Stimulated activated CD8-positive, alpha-beta memory T cell treated with anti-CD3 and anti-CD28 coated beads, Interleukin-15, amount 100 ng/mL, for 48 hours (primary cell): ENCODE results near the gene USP4.
"Not testable (repeated sequence)": the region's sequence is repeated elsewhere in the genome, so short reads cannot be mapped to it uniquely, and the experiment has no call there.

ENCODE experiments used
- DNase-seq, 2 donors: peaks; one replicate each; pipeline ENCODE4 v3.0.0-alpha.2; 2020; ENCODE audit warnings: low read depth in 2 of 2

The USP4 gene

DNA sequence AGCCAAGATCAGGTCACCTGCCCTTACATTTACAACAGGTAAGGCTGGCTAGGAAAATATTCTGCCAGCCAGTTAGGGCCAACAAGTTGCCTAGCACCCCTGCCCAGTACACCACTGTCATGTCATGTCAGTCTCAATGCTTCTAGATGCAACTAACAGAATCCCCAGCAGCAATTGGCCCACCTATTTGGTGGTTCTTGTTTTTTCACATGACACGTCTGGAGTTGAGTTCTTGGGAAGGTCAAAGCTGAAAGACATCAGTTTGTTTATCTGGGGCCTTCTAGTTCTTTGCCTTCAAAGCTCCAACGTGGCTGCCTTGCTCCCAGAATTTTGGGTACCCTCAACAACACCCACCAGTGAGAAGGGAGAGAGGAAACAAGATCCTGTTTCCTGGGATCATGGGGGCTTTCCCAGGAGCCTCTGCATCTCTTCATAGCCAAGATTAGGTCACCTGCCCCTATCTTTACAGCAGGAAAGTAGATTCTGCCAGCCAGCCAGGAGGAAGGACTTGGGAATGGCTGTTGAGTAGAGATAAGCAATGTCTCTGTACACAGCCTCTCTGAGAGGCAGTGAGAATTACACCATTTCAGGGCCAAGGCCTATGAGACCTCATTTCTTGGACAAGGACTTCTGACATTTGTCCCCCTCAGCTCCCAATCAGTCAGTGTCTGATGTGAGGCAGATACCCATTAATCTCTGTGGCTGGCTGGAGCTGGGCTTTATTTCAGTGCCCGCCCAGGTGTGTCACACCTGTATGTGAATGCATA, 9.7 kb upstream of the USP4 start:
- DNase-seq = no peak

DNA sequence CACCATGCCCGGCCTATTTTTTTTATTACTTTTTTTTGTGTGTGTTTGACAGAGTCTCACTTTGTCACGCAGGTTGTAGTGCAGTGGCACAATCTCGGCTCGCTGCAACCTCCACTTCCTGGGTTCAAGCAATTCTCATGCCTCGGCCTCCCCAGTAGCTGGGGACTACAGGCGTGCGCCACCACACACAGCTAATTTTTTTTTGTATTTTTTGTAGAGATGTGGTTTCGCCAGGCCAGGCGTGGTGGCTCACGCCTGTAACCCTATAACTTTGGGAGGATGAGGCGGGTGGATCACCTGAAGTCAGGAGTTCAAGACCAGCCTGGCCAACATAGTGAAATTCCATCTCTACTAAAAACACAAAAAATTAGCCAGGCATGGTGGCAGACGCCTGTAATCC, 8.5 kb upstream of the USP4 start:
- not testable (repeated sequence) for DNase-seq

DNA sequence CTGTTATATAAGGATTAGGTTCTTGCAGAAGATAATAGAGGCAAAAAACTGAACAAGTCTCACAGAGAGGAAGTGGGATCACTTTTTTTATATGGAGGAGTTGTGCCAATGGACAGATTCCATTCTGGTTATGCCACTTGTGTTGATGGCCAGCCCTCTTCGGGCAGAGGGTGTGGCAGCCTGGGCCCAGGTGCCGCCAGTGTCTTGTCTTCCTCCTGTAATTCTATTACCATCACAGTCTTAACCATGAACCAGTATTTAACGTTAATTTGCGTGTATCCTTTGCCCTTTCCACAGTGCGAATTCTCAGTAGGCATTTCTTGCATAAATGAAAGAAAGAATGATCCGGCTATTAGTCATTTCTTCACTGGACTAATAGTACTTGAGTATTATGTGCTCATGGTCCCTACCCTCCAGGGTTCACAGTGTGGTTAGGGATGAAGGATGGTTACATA, 7.0 kb upstream of the USP4 start:
- DNase-seq = no peak

DNA sequence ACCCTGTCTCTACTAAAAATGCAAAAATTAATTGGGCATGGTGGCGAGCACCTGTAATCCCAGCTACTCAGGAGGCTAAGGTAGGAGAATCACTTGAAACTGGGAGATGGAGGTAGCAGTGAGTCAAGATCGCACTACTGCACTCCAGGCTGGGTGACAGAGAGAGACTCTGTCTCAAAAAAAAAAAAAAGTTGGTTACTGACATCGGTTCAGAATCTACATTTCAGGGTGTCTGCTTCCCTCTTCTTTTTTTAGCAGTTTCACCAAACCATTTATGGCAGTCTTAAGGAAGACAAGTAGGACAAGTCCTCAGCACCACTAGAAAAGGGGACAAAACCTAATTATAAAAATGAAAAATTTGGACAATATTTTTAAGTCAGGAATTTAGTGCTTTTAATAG, 3.3 kb upstream of the USP4 start:
- DNase-seq = no peak

DNA sequence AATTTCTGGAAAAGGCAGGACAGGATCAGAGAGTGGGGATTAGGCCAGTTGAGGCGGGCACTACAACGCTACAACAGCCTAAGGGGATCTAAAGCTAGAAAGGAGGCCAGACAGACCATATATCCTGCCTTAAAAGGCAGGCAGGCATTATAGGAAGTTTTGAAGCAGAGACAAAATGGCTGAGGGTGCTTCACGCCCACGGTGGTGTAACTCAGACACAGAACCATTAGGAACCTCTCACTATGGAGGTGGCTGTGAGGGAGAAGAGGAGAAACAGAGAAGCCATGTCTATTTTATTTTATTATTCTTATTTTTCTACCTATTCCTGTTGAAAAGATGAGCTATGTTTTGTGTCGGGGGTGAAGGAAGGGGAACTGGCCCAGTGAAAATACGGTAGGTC, 2.1 kb upstream of the USP4 start:
- no peak for DNase-seq

DNA sequence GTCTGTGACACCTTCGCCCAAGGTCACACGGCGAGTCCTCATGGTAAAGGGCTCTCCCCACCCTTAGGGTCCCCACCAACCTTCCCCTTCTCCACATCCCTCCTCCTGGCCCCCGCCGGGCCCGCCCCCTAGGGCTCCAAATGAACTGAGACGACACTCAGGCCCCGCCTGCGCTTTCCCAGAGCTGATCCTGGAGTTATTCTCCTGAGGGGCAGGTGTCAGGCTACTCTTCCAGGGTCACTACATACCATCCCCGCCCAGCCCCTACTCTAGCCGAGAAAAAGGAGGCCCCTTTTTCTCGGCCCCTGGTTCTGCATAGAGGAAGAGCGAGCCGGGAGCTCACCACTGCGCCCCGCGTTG, 292 bp downstream of the USP4 start:
- DNase-seq = no peak

DNA sequence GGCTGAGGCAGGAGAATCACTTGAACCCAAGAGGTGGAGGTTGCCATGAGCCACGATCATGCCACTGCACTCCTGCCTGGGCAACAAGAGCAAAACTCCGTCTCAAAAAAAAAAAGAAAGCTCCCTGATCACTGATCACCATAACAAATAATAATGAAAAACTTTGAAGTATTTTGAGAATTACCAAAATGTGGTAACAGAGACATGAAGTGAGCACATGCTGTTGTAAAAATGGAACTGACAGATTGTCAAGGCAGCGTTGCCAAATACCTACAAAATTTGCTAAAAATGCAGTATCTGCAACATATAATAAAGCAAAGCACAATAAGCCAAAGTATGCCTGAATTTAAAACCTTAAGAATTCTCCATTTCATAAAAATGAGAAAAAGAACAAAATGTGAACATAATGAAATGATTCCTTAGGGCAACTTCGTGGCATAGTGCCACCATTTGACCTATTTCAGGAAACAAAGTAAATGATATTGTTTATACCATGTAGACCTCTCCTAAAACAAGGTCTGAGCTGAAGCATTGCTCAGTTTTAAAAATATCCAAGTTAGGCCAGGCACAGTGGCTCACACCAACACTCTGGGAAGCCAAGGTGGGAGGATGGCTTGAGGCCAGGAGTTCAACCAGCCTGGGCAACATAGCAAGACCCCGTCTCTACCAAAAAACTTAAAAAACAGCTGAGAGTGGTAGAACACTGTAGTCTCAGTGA, 5.8 kb downstream of the USP4 start:
- no peak for DNase-seq

DNA sequence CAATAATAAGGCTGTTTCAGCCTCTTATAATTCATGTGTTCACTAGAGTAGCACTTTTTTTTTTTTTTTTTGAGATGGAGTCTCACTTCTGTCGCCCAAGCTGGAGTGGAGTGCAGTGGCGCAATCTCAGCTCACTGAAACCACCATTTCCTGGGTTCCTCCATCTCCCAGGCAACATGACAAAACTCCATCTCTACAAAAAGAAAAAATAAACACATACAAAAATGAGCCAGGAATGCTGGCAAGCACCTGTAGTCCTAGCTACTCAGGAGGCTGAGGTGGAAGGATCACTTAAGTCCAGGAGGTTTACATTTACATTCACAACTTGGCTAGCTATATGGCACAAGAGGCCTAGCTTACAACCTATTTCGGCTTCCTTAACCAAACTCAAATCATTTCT, 6.8 kb downstream of the USP4 start:
- no peak for DNase-seq

DNA sequence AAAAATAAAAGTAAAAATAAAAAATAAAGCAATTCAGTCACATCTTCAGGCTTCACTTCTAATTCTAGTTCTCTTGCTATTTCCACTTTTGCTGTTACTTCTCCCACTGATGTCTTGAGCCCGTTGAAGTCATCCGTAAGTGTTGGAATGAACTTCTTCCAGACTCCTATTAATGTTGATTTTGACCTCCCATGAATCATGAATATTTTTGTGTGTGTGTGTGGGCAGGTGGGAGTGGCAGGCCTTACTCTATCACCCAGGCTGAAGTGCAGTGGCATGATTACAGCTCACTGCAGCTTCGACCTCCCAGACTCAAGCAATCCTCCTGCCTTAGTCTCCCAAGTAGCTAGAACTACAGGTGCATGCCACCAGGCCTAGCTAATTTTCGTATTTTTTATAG, 10.7 kb downstream of the USP4 start:
- no peak for DNase-seq

DNA sequence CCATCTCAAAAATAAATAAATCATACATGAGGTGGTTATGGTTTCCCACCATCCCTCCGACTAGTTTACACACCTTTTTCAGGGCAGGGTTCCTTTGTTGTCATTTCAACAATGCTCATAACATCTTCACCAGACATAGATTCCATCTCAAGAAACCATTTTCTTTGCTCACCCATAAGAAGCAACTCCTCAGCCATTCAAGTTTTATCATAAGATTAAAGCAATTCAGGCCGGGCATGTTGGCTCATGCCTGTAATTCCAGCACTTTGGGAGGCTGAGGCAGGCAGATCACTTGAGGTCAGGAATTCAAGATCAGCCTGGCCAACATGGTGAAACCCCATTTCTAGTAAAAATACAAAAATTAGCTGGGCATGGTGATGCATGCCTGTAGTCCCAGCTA, 11.5 kb downstream of the USP4 start:
- not testable (repeated sequence) for DNase-seq

DNA sequence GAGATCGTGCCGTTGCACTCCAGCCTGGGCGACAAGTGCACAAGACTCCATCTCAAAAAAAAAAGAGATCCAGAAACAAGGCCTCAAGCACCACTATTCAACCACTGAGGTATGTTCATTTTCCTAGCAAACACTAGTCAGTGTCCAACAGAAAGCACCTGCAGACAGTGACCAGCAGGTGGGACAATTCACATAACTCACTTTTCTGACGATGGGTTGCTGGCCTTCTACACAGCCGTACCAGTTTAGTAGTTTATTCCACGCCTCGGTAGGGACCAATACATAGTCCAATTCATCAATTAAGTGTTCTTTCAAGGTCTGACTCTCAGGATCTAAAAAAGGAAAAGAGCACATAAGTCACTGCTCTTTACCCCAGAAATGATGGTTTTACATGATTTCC, 12.4 kb downstream of the USP4 start:
- DNase-seq = no peak

DNA sequence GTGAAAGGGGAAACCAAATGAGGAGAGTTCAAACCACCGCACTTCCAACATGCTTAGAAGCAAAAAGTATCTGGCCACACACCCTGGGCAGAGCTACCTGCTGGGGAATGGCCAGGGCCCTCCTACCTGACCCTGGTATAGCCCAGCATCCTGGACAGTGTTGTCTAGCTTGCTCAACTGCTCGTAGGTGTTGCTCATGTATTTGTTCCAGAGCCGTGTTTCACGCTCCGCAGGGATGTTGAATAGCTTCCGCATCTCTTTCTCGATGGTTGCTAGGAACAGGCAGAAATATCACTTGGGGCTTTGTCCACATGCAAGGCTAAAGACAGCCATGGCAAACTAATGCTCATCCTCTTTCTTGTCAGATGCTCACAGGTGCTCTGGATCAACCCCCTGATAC, 15.1 kb downstream of the USP4 start:
- DNase-seq = no peak

DNA sequence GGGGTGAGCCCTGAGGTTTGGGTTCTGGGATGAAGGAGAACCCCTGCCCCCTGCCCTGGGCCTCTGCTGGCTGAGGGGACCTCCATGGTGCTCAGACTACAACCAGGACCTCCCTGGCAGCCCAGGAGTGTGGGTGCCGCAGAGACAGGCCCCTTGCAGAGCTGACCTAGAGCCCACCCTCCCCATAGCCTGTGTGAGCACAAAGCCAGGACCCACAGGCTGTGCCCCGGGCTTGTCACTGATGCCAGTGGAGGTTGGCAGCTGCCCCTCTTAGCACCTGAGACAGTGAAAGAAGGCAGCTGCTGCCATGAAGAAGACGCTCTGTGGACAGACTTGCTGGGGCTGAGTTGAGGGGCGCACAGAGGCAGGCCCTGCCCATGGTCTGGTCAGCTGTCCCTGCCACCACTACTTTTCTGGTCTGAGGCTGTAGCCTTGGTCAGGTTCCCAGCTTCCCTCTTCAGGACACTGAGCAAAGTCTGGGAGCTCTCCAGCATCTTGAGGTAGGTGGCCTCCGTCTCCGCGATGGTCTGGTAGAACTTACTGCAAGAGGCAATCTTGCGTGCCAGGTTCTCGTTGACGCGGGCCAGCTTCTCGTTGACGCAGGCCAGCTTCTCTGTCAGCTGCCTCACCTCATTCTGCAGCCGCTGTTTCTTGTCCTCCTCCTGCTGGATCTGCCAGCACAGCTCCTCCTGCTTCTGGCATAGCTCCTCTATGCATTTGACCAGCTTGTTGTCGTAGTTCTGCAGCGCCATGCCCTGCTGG, 23.0 kb downstream of the USP4 start:
- no peak for DNase-seq

DNA sequence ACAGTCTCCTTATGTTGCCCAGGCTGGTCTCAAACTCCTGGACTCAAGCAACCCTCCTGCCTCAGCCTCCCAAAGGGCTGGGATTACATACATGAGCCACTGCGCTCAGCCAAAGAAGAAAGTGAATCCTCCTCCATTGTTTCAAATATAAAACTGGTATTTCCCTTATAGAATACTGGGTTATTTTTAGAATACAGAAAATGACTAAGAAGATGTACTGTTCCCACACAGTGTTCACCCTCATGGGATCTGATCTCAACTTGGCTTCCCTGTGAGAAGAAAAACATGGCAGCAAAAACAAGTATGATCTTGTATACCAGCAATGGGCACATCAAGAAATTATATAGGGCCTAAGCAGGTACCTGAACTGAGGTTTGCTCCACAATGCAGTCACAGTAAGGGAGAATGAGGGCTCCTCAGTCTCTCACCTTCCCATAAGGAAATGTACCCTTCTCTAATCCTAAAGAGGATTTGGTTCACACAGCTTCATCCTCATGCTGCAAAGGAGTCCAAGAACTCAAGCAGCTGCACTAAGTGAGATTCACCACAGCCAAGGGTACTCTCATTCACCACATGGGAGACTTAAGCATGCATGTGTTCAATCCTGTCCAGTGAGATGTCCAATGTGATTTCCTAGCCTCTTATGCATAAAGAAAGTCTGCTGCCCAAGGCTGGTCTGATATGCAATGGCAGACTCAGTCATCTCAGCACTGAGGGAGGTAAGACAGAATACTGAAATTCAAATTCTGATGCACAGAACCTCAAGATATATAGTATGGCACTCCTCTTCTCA, 25.8 kb downstream of the USP4 start:
- DNase-seq = no peak

DNA sequence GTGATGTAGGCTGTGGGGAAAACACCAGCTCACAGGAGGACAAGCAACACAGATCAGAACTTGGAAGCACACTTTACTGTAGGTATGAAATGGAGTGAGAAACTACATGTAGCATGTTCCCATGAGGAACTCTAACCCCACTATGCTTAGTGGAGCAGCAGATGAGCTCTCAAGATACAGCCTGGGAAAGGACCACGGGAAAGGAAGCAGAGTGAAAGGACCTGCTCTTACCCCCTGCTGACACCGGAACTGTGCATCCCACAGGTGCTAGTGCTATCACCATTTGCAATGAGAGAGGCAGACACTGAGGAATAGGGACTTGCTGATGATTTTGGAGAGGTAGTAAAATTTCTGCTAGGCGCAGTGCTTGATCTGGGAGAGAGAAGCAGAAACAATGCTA, 28.6 kb downstream of the USP4 start:
- no peak for DNase-seq

DNA sequence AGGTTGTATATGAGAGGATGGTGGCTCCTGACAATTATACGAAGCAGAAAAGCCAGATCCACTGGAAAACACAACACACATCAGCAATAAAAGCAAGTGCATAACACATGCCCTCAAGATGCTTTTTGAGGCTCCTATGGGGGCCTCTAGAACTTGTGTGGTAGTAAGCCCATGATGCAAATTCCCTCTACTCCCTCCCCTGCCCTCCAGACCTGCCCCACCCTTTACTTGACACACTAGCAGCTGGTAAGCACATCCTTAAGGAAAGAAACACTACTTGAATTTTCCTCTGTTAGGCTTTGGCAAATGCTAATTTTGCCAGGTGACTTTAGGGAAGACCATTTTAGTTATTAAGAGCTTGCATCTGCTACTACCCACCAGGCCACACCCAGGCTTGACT, 29.2 kb downstream of the USP4 start:
- DNase-seq = no peak

DNA sequence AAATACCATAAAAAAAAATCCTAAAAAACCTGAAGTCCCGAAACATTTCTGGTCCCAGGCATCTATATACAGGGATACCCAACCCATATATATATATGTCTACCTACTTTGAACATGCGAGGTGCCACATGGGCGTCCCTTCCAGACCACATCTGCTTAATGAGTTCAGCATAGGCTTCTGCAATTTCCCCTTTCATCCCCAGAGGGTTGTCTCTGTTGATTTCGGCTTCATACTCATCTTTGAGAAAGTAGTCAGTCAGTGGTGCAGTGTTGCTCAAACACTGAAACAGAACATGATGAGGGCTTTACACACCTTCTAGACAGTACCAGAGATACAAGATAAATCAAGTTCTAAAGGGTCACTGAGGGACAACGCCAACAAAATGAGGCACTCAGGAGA, 34.2 kb downstream of the USP4 start:
- DNase-seq = no peak

DNA sequence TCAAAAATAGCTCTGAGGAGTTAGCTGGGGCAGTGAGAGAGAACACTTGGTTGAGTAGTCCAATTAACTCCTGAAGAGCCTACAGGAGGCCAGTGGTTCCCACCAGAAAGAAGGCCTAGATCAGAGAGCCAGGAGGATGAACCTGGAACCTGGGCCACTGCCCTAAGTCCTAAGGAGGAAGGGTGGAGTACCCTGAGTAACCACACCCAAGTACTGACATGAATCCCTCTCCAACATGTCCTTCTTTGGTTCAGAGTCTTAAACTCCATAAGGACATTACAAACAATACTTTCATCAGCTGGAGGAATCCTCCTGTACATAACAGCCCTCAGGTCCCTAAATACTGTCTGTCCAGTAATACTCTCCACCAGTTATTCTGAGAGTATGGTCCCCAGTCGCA, 37.2 kb downstream of the USP4 start:
- no peak for DNase-seq

DNA sequence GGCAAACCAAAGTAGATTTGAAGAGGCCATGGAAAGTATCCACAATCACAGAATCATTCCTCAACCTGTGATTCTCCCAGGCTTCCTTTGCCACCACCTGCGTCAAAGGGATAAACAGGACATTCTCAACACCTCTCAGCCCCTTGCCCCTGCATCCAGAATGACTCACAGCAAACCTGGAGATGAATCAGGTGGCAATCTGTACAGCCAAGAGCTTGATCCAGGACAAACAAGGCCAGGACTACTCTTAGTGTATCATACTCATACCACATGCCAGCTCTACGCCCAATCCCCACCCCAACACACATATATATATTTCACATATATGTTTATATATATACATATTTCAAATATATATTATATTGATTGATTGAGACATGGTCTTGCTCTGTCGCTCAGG, 39.3 kb downstream of the USP4 start:
- no peak for DNase-seq

DNA sequence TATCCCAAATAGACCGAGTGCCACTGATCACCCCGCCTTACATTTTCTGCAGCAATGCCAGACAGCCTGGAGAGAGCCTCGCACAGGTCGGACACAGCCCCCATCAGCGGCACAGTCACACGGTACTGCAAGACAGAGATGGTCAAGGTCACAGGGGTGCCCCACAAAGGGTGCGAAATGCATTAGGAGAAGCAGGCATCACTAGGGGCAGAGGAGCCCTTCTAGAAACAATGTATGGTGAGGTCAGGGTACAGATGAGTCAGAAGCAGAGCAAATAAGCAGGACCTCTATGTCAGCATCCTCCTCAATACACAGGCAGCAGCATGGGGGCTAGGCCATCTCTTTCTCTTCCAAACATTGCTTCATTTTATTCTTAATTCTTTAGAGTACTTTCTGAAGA, 41.3 kb downstream of the USP4 start:
- DNase-seq = no peak

DNA sequence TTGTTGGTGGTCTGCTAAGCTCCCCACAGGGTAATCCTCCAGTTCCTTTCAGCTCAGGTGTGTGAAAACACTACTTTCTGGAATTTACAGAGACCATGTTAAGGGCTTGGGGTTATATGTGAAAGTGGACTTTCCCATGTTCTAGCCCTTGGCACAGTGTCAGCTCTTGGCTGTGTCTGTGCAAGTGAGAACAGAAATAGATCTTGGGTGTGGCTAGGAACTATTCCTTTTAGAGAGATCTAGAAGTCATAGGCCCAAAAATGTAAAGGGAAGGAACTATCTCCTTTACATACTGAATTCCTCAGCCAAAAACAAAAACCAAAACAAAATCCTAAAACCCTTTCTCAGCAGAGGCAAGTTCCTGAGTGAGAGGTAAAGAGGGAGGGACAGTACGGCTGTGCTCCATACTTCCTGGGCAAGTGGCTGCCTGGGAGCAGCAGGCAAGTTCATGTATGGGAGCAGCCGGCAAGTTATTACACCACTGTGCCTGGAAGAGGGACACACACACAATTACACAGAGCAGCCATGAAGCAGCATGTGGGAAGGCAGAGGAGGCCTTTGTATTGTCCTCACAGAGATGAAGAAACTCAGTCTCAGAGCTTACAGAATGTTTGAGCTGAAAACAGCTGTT, 43.0 kb downstream of the USP4 start:
- DNase-seq = no peak
